Tibial nerve (tissue), 3 donors: ENCODE data around the gene CD209.

Experiments
- CTCF ChIP-seq, 5 experiments: fragments of 200-600 bp in 3 of 5; fragments of 450-650 bp in 2 of 5; sonication (generic) in 3 of 5; IDR thresholded peaks; one replicate each; pipeline ENCODE4 v1.5.1; 2016 to 2019; ENCODE audit warnings: antibody characterized with exemption in 5 of 5, mild to moderate bottlenecking in 3 of 5, moderate library complexity in 2 of 5
- POLR2A ChIP-seq, 2 donors: fragments of 450-650 bp; IDR thresholded peaks; one replicate each; pipeline ENCODE4 v1.6.1; 2017; ENCODE audit warnings: antibody characterized with exemption in 2 of 2, mild to moderate bottlenecking in 2 of 2, moderate library complexity in 2 of 2

GRCh38 chr19:7706188-7706954, 41.0 kb downstream of the CD209 start:
- TF ChIP-seq CTCF (IDR thresholded peaks at IDR 0.05) (no peak), POLR2A (IDR thresholded peaks at IDR 0.05) (no peak)
